ENCODE measurements around the gene STOX2.

DNA sequence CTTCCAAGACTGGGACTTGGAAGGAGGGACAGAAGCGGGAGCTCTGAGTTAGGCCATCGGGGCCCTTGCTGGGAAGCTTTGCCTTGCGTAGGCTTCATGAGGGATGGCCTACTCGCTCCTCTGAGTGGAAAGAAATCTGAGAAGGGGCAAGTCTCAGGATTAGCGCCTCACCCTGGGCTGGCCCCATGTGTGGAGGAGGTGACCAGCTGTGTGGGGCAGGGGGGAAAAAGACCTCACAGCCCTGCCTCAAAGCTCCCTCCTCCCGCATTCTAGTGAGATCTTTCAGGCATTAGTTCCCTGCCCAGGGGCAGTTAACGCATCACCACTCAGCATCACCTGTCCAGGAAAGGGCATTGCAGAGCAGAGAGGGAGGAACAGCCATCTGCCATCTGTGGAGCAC is 156.5 kb downstream of the STOX2 start:
- TF ChIP-seq EZH2 (IDR thresholded peaks at IDR 0.05; ENCODE audit: insufficient read depth, poor library complexity, severe bottlenecking), result no peak
- TF ChIP-seq EZH2phosphoT487 (IDR thresholded peaks at IDR 0.05; ENCODE audit: insufficient read depth, low read depth), result no peak
